ENCODE data around the gene RNASE7. TPM values are rescaled to one million over a fixed set of nuclear protein-coding genes. Genes with fewer than 3 reads are reported as not detected.
"Not testable (repeated sequence)": the region's sequence is repeated elsewhere in the genome, so short reads cannot be mapped to it uniquely, and the experiment has no call there.

Gene RNASE7
- total RNA-seq, 6 experiments from 2014 or later = not detected

DNA sequence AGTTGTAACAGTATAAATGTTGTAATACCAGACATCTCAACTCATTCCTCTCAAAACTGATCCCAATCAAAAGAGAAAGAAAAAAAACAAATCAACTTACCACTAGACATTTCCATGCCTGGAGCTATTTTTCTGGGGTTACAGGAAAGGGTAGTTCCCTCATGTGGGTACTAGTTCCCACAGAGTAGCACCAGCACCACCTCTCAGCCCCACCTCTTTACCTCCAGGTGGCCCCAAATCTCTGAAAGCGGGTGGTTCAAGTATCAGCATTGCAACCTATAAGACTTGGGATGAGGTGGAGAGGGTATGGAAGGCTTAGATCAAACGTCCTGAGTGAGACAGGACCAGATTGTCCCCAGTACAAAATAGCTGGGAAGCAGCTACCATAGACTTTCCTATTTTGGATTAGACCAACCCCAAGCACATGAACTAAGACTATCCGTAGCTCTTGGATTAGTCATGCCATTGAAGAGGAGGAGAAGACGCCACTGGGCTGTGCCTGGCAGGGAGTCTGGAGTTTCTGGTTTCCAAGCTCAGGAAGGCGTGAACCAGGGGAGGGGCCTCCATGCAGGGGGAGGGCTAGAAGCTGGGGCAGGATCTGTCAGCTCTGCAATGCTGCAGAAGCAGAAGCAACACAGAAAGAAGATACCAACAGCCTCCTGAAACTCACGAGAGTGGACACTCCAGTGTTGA, 43.3 kb upstream of the RNASE7 start, which contains the start of gene SLC39A2:
Gene SLC39A2, plus strand, starts transcription at position 620 of the 693 bp plus-strand sequence. CDS start 154 bp downstream, outside the sequence.
- peaks cover 21% of the 10 kb centered on the region for H3K36me3 Mint-ChIP-seq (ENCODE audit: low read depth)
- DNase-seq = peak; percentile 73
- no peaks in the 10 kb centered on the region for H3K27me3 Mint-ChIP-seq (ENCODE audit: insufficient read depth)
- no peaks in the 10 kb centered on the region for H3K9me3 Mint-ChIP-seq
- TF ChIP-seq, protein P1, sequence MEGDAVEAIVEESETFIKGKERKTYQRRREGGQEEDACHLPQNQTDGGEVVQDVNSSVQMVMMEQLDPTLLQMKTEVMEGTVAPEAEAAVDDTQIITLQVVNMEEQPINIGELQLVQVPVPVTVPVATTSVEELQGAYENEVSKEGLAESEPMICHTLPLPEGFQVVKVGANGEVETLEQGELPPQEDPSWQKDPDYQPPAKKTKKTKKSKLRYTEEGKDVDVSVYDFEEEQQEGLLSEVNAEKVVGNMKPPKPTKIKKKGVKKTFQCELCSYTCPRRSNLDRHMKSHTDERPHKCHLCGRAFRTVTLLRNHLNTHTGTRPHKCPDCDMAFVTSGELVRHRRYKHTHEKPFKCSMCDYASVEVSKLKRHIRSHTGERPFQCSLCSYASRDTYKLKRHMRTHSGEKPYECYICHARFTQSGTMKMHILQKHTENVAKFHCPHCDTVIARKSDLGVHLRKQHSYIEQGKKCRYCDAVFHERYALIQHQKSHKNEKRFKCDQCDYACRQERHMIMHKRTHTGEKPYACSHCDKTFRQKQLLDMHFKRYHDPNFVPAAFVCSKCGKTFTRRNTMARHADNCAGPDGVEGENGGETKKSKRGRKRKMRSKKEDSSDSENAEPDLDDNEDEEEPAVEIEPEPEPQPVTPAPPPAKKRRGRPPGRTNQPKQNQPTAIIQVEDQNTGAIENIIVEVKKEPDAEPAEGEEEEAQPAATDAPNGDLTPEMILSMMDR (IDR thresholded peaks at IDR 0.05) = no peak
- no peak within 1 kb of the TSS for H3K4me3 Mint-ChIP-seq
- peaks cover 21% of the 10 kb centered on the region for H3K4me1 Mint-ChIP-seq (ENCODE audit: low read depth)
- peak within 1 kb of the TSS; percentile 59; the same call in 1 of the 2 replicates for H3K27ac Mint-ChIP-seq

DNA sequence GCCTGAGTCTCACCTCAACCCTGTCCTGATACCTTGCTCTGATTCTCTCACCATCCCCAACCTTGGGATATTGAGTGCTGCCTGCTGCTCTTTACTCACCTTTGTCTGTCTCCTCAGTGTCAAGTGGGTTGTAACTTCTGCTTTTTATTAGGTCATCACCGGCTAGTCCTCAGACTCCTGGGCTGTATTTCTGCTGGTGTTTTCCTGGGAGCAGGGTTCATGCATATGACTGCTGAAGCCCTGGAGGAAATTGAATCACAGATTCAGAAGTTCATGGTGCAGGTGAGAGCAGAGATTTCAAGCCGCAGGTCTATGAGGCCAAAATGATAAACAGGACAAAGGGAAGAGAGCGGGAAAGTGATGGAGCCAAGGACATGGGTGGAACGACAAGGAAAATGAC, 42.6 kb upstream of the RNASE7 start:
- Mint-ChIP-seq H3K27ac (no peak overlapping the region), H3K27me3 (ENCODE audit: insufficient read depth) (no peaks in the 10 kb centered on the region)
- TF ChIP-seq, protein P1 (IDR thresholded peaks at IDR 0.05) = no peak

DNA sequence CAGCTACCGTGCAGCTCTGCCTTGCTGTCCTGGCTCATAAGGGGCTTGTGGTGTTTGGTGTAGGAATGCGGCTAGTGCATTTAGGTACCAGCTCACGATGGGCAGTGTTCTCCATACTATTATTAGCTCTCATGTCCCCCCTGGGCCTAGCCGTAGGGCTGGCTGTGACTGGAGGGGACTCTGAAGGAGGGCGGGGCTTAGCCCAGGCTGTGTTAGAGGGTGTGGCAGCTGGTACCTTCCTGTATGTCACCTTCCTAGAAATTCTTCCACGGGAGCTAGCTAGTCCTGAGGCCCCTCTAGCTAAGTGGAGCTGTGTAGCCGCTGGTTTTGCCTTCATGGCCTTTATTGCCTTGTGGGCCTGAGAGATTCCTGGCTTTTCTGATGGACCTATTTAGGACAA, 40.9 kb upstream of the RNASE7 start:
- TF ChIP-seq, protein P1 (IDR thresholded peaks at IDR 0.05) = no peak
- Mint-ChIP-seq H3K4me1 (ENCODE audit: low read depth) (peaks cover 21% of the 10 kb centered on the region), H3K27ac (no peak overlapping the region), H3K27me3 (ENCODE audit: insufficient read depth) (no peaks in the 10 kb centered on the region), H3K4me3 (no peak overlapping the region), H3K36me3 (ENCODE audit: low read depth) (peaks cover 4% of the 10 kb centered on the region; the same call in 1 of the 2 replicates), H3K9me3 (no peaks in the 10 kb centered on the region)
- DNase-seq = no peak

More for the DNA sequence above, 42.6 kb upstream of the RNASE7 start:
- no peak for DNase-seq
- Mint-ChIP-seq H3K4me3 (no peak overlapping the region), H3K9me3 (no peaks in the 10 kb centered on the region), H3K4me1 (ENCODE audit: low read depth) (peaks cover 21% of the 10 kb centered on the region), H3K36me3 (ENCODE audit: low read depth) (peaks cover 14% of the 10 kb centered on the region)

DNA sequence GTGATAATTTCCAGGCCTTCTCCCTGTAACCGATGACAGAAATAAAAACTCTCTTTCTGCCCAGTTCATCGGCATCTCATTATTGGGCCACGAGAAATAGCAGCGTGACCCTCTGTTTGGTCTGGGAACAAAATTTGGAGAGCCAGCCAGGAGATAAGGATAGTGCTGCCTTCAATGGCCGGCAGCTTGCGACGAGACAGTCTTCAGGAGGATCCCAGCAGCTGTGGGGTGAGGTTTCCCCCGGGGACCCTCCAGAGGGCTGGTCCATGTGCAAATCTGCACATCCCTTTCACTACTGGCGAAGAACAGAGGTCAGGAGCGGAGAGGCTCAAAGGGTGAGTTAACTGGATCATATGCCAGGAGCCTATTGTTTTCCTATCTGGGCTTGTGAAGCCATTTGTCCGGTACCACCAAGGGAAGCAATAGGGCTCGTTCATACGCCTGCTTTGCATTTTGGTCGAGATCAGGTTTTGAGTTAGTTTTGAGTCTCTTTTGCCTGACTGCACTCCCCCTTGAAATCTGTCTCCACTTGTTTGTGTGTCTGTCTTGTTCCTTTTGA, 38.3 kb upstream of the RNASE7 start:
- H3K4me3 Mint-ChIP-seq = no peak overlapping the region
- DNase-seq = no peak
- H3K4me1 Mint-ChIP-seq (ENCODE audit: low read depth) = peaks cover 10% of the 10 kb centered on the region
- H3K27me3 Mint-ChIP-seq (ENCODE audit: insufficient read depth) = no peaks in the 10 kb centered on the region
- no peaks in the 10 kb centered on the region for H3K36me3 Mint-ChIP-seq (ENCODE audit: low read depth)
- H3K9me3 Mint-ChIP-seq = no peaks in the 10 kb centered on the region
- TF ChIP-seq, protein P1 (IDR thresholded peaks at IDR 0.05) = no peak
- H3K27ac Mint-ChIP-seq = no peak overlapping the region

DNA sequence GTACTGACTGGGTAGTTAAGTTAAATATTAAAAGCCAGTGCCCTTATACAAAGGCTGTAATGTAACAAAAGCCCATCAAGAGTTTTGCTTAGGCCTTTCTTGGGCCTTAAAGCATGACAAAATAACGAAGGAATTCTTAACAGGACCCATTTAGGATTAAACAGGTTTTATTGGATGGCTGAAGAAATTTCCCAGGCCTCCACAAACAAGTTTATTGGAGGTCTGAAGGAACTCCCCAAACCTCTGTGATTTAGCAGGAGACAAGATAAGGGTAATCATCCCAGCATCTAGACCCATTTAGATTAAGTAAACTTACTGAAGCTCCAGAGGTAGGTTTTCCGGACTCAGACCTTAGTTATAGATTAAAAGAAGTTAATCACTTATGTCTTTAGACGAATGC, 32.4 kb upstream of the RNASE7 start:
- H3K4me1 Mint-ChIP-seq (ENCODE audit: low read depth); H3K4me3 Mint-ChIP-seq; H3K27ac Mint-ChIP-seq; H3K27me3 Mint-ChIP-seq (ENCODE audit: insufficient read depth); H3K36me3 Mint-ChIP-seq (ENCODE audit: low read depth); H3K9me3 Mint-ChIP-seq; DNase-seq: not testable (repeated sequence)

DNA sequence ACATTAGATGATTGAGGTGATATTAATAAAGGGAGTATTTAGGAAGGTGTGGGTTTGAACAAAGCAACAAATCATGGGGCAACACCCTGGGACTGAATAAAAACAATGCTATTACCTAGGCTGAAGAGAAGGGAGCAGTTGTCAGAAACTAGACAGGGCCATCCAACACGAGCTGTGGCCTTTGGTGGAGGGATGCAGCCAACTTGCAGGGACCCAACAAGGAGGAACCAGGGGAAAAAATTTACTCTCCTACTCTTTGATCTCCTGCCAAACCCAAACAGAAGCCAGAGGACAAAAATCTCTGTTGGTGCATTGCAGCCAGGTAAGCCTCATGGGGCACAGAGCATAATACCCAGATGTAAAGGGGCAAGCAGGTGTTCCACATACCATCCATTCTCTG, 31.0 kb upstream of the RNASE7 start:
- no peaks in the 10 kb centered on the region for H3K4me1 Mint-ChIP-seq (ENCODE audit: low read depth)
- H3K27me3 Mint-ChIP-seq (ENCODE audit: insufficient read depth) = peaks cover 9% of the 10 kb centered on the region
- no peaks in the 10 kb centered on the region for H3K36me3 Mint-ChIP-seq (ENCODE audit: low read depth)
- no peak overlapping the region for H3K27ac Mint-ChIP-seq
- no peaks in the 10 kb centered on the region for H3K9me3 Mint-ChIP-seq
- TF ChIP-seq, protein P1 (IDR thresholded peaks at IDR 0.05) = no peak
- no peak overlapping the region for H3K4me3 Mint-ChIP-seq
- DNase-seq = no peak
